Keratinocyte (primary cell): ENCODE data around the gene C4orf50.

ENCODE experiments used
- CTCF ChIP-seq, 3 experiments: IDR thresholded peaks in 1 of 3; conservative IDR thresholded peaks in 1 of 3; optimal IDR thresholded peaks in 1 of 3; 2 replicates in 2 of 3; 3 replicates in 1 of 3; pipeline versions ENCODE3 to v1.5.1; 2011; ENCODE audit warnings: low read length in 3 of 3, mild to moderate bottlenecking in 3 of 3, moderate library complexity in 2 of 3, control low read depth in 1 of 3, inconsistent platforms in 1 of 3; ENCODE audit not compliant: insufficient read depth in 2 of 3; ENCODE audit errors: extremely low read depth in 1 of 3
- EZH2 ChIP-seq: IDR thresholded peaks from one replicate; pipeline ENCODE4 v1.6.1; 2012; ENCODE audit warnings: inconsistent platforms, mild to moderate bottlenecking, low read length, moderate library complexity

GRCh38 chr4:6058531-6059374, 40.5 kb upstream of the C4orf50 start:
- TF ChIP-seq EZH2 (no peak), CTCF (optimal IDR thresholded peaks at IDR 0.05 in 1 of 3, IDR thresholded peaks at IDR 0.05 in 1 of 3, conservative IDR thresholded peaks at IDR 0.05 in 1 of 3; ENCODE audit: extremely low read depth in 1 of 3, insufficient read depth in 2 of 3, low read length in 3 of 3) (no peak)
